EL (cell line): Measurements from ENCODE around the gene GYPC.

ENCODE experiments used
- DNase-seq: peaks from one replicate; pipeline ENCODE4 v3.0.0-alpha.2; 2016

GYPC gene

GRCh38 chr2:126736133-126736874 lies 80.3 kb downstream of the GYPC start:
- no peak for DNase-seq

GRCh38 chr2:126739141-126739540 lies 83.2 kb downstream of the GYPC start:
- DNase-seq: no peak

GRCh38 chr2:126744640-126745039 lies 88.7 kb downstream of the GYPC start:
- no peak for DNase-seq
